GM12865 (cell line): ENCODE measurements around the gene NCOA3.

Experiments
- DNase-seq: peaks from one replicate; pipeline ENCODE4 v3.0.0; 2010; ENCODE audit warnings: low read depth
- H3K4me3 ChIP-seq: 2 replicates; pipeline ENCODE4 v1.5.1; 2011; ENCODE audit warnings: mild to moderate bottlenecking, low read depth, low read length, control low read depth
- CTCF ChIP-seq: IDR thresholded peaks from 2 replicates; pipeline ENCODE4 v1.5.1; 2011; ENCODE audit warnings: low read length, control low read depth, low read depth, inconsistent platforms; ENCODE audit not compliant: insufficient read depth; ENCODE audit errors: missing control alignments

NCOA3 gene

DNA sequence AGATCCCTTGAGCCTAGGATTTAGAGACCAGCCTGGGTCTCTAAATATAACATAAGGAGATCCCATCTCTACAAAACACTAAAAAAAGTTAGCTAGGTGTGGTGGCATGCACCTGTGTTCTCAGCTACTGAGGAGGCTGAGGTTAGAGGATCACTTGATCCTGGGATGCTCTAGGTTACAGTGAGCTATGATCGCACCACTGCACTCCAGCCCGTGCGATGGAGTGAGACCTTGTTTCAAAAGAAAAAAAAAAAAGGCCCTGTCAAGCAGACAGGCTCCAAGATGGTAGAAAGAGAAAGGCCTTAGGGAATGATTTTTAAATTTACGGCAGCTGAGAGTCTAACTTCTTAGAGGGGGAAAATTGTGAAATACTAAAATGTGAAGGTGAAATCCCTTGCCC lies 22.6 kb upstream of the NCOA3 start:
- H3K4me3 ChIP-seq, result no peak overlapping the region
- no peak for TF ChIP-seq CTCF
- no peak for DNase-seq

DNA sequence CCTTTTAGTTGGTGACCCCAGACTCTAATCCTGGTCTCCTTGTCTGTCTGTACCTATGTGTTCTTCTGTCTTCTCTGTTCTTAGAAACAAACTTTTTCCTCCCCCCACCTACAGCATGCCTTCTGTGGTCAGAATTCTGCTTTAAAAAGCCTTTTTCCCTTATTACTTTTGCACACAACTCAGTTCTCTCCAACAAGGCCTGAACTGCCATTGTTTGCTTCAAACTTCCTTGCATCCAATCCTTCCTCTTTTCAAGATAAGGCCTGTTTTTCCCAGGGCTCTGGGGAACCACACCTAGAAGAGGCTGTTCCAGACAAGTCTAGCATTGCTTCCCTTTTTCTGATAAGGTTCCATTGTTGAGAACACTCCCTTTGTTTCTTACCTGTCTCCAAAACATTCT lies 22.2 kb upstream of the NCOA3 start:
- DNase-seq, result no peak
- TF ChIP-seq CTCF, result no peak
- no peak overlapping the region for H3K4me3 ChIP-seq

DNA sequence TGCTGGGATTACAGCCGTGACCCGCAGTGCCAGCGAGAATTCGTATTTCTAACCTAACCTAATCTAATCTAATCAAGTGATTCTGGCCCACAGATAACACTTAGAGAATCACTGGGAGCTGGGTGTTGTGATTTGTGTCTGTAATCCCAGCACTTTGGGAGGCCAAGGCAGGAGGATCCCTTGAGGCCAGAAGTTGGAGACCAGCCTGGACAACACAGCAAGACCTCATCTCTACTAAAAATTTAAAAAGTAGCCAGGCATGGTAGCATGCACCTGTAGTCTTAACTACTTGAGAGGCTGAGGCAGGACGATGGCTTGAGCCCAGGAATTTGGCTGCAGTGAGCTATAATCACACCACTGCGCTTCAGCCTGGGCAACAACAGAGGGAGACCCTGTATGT lies 21.4 kb upstream of the NCOA3 start:
- H3K4me3 ChIP-seq, result no peak overlapping the region
- TF ChIP-seq CTCF, result no peak
- DNase-seq, result no peak

GRCh38 chr20:47480705-47481104 lies 21.0 kb upstream of the NCOA3 start:
- TF ChIP-seq CTCF, result no peak
- no peak overlapping the region for H3K4me3 ChIP-seq
- DNase-seq, result no peak

- TF ChIP-seq CTCF, result no peak
- no peak overlapping the region for H3K4me3 ChIP-seq
- no peak for DNase-seq
Observed at GRCh38 chr20:47481330-47482216, 20.1 kb upstream of the NCOA3 start.

- no peak for DNase-seq
- H3K4me3 ChIP-seq, result no peak overlapping the region
- no peak for TF ChIP-seq CTCF
Observed at GRCh38 chr20:47482705-47483104, 19.0 kb upstream of the NCOA3 start.

DNA sequence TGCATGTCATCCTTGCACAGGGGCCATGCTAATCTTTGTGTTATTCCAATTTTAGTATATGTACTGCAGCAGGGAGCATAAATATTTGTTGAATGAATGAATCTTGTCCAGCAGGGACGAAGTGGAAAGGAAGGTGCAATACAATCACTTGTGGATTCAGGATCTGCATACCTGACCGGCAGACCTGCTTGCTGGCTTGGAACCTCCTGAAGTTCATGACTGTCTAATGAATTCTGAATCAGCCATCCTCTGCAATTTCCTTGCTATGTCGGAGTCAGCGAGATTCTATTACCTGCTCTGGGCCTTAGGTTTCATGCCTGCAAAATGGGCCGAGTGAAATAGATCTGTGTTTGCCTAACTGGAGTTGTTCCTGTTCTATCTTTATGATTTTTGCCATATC lies 17.4 kb upstream of the NCOA3 start:
- no peak for TF ChIP-seq CTCF
- no peak overlapping the region for H3K4me3 ChIP-seq
- DNase-seq, result no peak
